GM23338 (cell line): ENCODE measurements around the gene RFNG.

ENCODE experiments used
- EZH2 ChIP-seq: fragments of 200-600 bp; sonication (generic); IDR thresholded peaks from one replicate; pipeline ENCODE4 v1.8.0; 2017; ENCODE audit warnings: antibody characterized with exemption, mild to moderate bottlenecking, low read depth; ENCODE audit not compliant: unreplicated experiment
- POLR2AphosphoS5 ChIP-seq: IDR thresholded peaks from 2 replicates; pipeline ENCODE4 v1.6.1; 2016; ENCODE audit warnings: antibody characterized with exemption, low read depth
- ZNF114 ChIP-seq: fragments of 250-450 bp; sonication (Bioruptor Pico); IDR thresholded peaks from 2 replicates; pipeline ENCODE4 v1.5.0; 2020; ENCODE audit warnings: mild to moderate bottlenecking, moderate library complexity
- TF ChIP-seq, protein P1 (sequence below), 2 experiments: fragments of 200-600 bp in 1 of 2; sonication (generic) in 1 of 2; conservative IDR thresholded peaks; 2 replicates each; pipeline versions ENCODE4 v1.5.1 to v1.6.1; 2016 to 2017; ENCODE audit warnings: antibody characterized with exemption in 2 of 2, low read depth in 2 of 2, mild to moderate bottlenecking in 2 of 2, moderate library complexity in 1 of 2
- TF ChIP-seq, protein P2 (sequence below): fragments of 250-450 bp; sonication (Bioruptor Pico); IDR thresholded peaks from 2 replicates; pipeline ENCODE4 v1.5.0; 2020; ENCODE audit warnings: mild to moderate bottlenecking, moderate library complexity
- TF ChIP-seq, protein P3 (sequence below): IDR thresholded peaks from 2 replicates; pipeline ENCODE4 v1.6.1; 2016; ENCODE audit warnings: antibody characterized with exemption

DNA sequence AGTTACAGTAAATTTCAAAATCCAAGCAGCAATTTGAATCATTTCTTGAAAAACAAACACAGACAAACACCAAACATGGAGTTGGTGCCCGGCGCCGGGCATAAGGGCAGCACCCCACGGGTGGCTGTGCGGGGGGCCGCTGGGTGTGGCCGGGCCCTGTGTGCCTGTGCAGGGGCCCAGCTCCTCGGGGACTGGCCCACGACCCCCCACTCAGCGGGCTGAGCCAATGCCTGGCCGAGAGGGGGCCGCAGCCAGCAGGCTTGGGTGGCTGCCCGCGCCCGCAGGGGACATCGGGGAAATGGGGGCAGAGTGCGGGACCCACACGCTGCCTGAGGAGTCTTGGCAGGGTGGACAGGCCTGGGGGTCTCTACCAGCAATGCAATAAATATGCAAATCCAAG, 26.8 kb upstream of the RFNG start:
- TF ChIP-seq, protein P1, sequence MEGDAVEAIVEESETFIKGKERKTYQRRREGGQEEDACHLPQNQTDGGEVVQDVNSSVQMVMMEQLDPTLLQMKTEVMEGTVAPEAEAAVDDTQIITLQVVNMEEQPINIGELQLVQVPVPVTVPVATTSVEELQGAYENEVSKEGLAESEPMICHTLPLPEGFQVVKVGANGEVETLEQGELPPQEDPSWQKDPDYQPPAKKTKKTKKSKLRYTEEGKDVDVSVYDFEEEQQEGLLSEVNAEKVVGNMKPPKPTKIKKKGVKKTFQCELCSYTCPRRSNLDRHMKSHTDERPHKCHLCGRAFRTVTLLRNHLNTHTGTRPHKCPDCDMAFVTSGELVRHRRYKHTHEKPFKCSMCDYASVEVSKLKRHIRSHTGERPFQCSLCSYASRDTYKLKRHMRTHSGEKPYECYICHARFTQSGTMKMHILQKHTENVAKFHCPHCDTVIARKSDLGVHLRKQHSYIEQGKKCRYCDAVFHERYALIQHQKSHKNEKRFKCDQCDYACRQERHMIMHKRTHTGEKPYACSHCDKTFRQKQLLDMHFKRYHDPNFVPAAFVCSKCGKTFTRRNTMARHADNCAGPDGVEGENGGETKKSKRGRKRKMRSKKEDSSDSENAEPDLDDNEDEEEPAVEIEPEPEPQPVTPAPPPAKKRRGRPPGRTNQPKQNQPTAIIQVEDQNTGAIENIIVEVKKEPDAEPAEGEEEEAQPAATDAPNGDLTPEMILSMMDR (conservative IDR thresholded peaks at IDR 0.05; ENCODE audit: low read depth in 2 of 2): no peak
- TF ChIP-seq EZH2: no peak
- TF ChIP-seq POLR2AphosphoS5: no peak
- TF ChIP-seq, protein P2, sequence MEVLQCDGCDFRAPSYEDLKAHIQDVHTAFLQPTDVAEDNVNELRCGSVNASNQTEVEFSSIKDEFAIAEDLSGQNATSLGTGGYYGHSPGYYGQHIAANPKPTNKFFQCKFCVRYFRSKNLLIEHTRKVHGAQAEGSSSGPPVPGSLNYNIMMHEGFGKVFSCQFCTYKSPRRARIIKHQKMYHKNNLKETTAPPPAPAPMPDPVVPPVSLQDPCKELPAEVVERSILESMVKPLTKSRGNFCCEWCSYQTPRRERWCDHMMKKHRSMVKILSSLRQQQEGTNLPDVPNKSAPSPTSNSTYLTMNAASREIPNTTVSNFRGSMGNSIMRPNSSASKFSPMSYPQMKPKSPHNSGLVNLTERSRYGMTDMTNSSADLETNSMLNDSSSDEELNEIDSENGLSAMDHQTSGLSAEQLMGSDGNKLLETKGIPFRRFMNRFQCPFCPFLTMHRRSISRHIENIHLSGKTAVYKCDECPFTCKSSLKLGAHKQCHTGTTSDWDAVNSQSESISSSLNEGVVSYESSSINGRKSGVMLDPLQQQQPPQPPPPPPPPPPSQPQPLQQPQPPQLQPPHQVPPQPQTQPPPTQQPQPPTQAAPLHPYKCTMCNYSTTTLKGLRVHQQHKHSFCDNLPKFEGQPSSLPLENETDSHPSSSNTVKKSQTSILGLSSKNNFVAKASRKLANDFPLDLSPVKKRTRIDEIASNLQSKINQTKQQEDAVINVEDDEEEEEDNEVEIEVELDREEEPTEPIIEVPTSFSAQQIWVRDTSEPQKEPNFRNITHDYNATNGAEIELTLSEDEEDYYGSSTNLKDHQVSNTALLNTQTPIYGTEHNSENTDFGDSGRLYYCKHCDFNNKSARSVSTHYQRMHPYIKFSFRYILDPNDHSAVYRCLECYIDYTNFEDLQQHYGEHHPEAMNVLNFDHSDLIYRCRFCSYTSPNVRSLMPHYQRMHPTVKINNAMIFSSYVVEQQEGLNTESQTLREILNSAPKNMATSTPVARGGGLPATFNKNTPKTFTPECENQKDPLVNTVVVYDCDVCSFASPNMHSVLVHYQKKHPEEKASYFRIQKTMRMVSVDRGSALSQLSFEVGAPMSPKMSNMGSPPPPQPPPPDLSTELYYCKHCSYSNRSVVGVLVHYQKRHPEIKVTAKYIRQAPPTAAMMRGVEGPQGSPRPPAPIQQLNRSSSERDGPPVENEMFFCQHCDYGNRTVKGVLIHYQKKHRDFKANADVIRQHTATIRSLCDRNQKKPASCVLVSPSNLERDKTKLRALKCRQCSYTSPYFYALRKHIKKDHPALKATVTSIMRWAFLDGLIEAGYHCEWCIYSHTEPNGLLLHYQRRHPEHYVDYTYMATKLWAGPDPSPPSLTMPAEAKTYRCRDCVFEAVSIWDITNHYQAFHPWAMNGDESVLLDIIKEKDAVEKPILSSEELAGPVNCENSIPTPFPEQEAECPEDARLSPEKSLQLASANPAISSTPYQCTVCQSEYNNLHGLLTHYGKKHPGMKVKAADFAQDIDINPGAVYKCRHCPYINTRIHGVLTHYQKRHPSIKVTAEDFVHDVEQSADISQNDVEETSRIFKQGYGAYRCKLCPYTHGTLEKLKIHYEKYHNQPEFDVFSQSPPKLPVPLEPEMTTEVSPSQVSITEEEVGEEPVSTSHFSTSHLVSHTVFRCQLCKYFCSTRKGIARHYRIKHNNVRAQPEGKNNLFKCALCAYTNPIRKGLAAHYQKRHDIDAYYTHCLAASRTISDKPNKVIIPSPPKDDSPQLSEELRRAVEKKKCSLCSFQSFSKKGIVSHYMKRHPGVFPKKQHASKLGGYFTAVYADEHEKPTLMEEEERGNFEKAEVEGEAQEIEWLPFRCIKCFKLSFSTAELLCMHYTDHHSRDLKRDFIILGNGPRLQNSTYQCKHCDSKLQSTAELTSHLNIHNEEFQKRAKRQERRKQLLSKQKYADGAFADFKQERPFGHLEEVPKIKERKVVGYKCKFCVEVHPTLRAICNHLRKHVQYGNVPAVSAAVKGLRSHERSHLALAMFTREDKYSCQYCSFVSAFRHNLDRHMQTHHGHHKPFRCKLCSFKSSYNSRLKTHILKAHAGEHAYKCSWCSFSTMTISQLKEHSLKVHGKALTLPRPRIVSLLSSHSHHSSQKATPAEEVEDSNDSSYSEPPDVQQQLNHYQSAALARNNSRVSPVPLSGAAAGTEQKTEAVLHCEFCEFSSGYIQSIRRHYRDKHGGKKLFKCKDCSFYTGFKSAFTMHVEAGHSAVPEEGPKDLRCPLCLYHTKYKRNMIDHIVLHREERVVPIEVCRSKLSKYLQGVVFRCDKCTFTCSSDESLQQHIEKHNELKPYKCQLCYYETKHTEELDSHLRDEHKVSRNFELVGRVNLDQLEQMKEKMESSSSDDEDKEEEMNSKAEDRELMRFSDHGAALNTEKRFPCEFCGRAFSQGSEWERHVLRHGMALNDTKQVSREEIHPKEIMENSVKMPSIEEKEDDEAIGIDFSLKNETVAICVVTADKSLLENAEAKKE (CRISPR knock-in tag): no peak
- TF ChIP-seq ZNF114 (CRISPR knock-in tag): no peak
- TF ChIP-seq, protein P3, sequence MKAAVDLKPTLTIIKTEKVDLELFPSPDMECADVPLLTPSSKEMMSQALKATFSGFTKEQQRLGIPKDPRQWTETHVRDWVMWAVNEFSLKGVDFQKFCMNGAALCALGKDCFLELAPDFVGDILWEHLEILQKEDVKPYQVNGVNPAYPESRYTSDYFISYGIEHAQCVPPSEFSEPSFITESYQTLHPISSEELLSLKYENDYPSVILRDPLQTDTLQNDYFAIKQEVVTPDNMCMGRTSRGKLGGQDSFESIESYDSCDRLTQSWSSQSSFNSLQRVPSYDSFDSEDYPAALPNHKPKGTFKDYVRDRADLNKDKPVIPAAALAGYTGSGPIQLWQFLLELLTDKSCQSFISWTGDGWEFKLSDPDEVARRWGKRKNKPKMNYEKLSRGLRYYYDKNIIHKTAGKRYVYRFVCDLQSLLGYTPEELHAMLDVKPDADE: no peak
